ENCODE data around the gene CHFR.
"Not testable (repeated sequence)": the region's sequence is repeated elsewhere in the genome, so short reads cannot be mapped to it uniquely, and the experiment has no call there.

CHFR gene

DNA sequence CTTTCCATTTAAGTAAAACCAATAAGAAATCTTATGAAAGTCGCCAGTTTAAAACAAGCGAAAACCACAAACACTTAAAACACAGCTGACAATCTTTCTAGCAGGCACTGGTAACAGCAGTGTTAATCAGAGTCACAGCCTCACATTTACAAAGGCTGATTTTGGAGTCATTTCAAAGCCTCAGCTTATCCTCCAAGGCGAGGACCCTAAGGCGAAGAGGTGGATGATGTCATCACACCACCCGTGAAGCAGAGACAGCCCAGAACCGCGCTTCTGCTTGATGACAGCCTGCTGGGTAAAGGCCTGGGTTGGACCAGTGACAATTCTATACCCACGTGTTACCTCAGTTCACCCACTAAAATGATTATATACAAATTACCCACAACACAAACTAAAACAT is 68.8 kb downstream of the CHFR start:
- no peak overlapping the region for H3K4me3 Mint-ChIP-seq
- H3K4me1 Mint-ChIP-seq (ENCODE audit: low read depth), result peaks cover 6% of the 10 kb centered on the region
- H3K36me3 Mint-ChIP-seq, result peaks cover 2% of the 10 kb centered on the region
- H3K27me3 Mint-ChIP-seq, result no peaks in the 10 kb centered on the region
- no peak overlapping the region for H3K27ac Mint-ChIP-seq
- no peaks in the 10 kb centered on the region for H3K9me3 Mint-ChIP-seq (ENCODE audit: low read depth)

GRCh38 chr12:132814232-132814631 is 73.2 kb downstream of the CHFR start:
- no peaks in the 10 kb centered on the region for H3K9me3 Mint-ChIP-seq (ENCODE audit: low read depth)
- no peak overlapping the region for H3K27ac Mint-ChIP-seq
- H3K4me1 Mint-ChIP-seq (ENCODE audit: low read depth), result peaks cover 23% of the 10 kb centered on the region
- H3K36me3 Mint-ChIP-seq, result peaks cover 12% of the 10 kb centered on the region
- no peak overlapping the region for H3K4me3 Mint-ChIP-seq
- no peaks in the 10 kb centered on the region for H3K27me3 Mint-ChIP-seq

DNA sequence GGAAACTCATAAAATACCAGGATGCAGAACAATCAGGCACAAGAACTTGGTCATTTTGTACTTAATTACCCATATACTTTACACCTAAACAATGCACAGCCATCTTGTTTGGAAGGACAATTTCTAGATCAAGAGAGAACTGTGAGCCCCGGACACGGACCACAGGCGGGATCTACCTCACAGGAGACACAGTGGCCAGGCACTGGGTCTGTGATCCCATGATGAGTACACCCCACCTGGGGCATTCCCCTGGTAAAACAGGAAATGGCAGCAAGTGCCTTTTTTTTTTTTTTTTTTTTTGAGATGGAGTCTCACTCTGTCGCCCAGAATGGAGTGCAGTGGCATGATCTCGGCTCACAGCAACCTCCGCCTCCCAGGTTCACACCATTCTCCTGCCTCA is 74.0 kb downstream of the CHFR start:
- peak overlapping the region; percentile 61 for H3K27ac Mint-ChIP-seq
- H3K9me3 Mint-ChIP-seq (ENCODE audit: low read depth), result no peaks in the 10 kb centered on the region
- peaks cover 12% of the 10 kb centered on the region for H3K36me3 Mint-ChIP-seq
- H3K4me1 Mint-ChIP-seq (ENCODE audit: low read depth), result peaks cover 26% of the 10 kb centered on the region
- H3K27me3 Mint-ChIP-seq, result no peaks in the 10 kb centered on the region
- no peak overlapping the region for H3K4me3 Mint-ChIP-seq

GRCh38 chr12:132812631-132813305 is 74.6 kb downstream of the CHFR start:
- H3K27ac Mint-ChIP-seq, result no peak overlapping the region
- H3K36me3 Mint-ChIP-seq, result peaks cover 10% of the 10 kb centered on the region

GRCh38 chr12:132809391-132809790 is 78.0 kb downstream of the CHFR start:
- H3K27ac Mint-ChIP-seq; H3K9me3 Mint-ChIP-seq (ENCODE audit: low read depth); H3K4me3 Mint-ChIP-seq; H3K27me3 Mint-ChIP-seq: not testable (repeated sequence)
- Mint-ChIP-seq H3K4me1 (ENCODE audit: low read depth) (peaks cover 40% of the 10 kb centered on the region), H3K36me3 (peaks cover 10% of the 10 kb centered on the region)

More at GRCh38 chr12:132812631-132813305, 74.6 kb downstream of the CHFR start:
- Mint-ChIP-seq H3K4me1 (ENCODE audit: low read depth) (peaks cover 25% of the 10 kb centered on the region), H3K4me3 (no peak overlapping the region), H3K27me3 (no peaks in the 10 kb centered on the region), H3K9me3 (ENCODE audit: low read depth) (no peaks in the 10 kb centered on the region)

- Mint-ChIP-seq H3K4me1 (ENCODE audit: low read depth) (peaks cover 30% of the 10 kb centered on the region), H3K9me3 (ENCODE audit: low read depth) (no peaks in the 10 kb centered on the region), H3K4me3 (no peak overlapping the region), H3K27ac (no peak overlapping the region), H3K27me3 (no peaks in the 10 kb centered on the region), H3K36me3 (peaks cover 9% of the 10 kb centered on the region)
Observed at GRCh38 chr12:132807295-132808092, 79.9 kb downstream of the CHFR start.

DNA sequence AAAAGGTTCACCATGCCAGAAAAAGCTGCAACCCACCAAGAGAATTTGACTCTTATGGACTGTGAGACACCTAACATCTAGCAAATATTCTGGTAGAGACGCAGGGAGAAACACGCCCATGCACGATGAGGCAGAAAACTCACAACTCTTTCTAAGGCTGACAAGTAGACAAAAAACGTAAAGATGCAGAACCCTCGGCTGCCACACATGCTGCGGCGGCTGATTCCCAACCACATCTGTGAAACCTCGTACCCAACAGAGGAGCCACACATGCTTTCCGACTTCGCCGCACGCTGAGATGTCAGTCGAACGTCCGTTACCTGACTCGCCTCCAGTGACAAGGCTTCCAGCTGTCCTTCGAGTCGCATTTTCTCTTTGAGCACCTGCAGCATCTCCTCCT is 80.5 kb downstream of the CHFR start:
- Mint-ChIP-seq H3K27ac (no peak overlapping the region), H3K4me3 (no peak overlapping the region), H3K9me3 (ENCODE audit: low read depth) (no peaks in the 10 kb centered on the region), H3K36me3 (peaks cover 6% of the 10 kb centered on the region), H3K27me3 (no peaks in the 10 kb centered on the region), H3K4me1 (ENCODE audit: low read depth) (peaks cover 26% of the 10 kb centered on the region)

GRCh38 chr12:132804426-132804861 is 83.0 kb downstream of the CHFR start:
- Mint-ChIP-seq H3K36me3 (peaks cover 3% of the 10 kb centered on the region), H3K4me3 (no peak overlapping the region), H3K4me1 (ENCODE audit: low read depth) (peaks cover 21% of the 10 kb centered on the region), H3K27ac (no peak overlapping the region), H3K27me3 (no peaks in the 10 kb centered on the region), H3K9me3 (ENCODE audit: low read depth) (no peaks in the 10 kb centered on the region)

DNA sequence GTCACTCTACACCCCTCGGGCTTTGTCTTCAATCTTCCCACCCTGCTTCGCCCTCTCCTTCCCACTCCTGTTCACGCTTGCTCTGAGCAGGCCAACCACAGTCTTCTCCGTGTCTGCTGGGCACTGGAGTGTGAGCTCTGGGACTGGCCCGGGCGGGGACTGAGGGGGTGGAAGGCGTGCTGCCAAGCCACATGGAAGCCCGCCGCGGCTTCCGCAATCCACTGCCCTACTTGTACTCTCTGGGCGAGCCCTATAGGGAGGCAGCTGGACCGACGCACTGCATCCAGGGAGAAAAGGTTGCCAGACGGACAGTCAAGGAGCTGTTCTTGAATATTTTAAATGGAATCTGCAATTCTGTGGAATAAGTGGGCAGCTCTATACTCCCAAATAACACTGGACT is 83.5 kb downstream of the CHFR start:
- peaks cover 3% of the 10 kb centered on the region for H3K36me3 Mint-ChIP-seq
- H3K27me3 Mint-ChIP-seq, result no peaks in the 10 kb centered on the region
- H3K4me1 Mint-ChIP-seq (ENCODE audit: low read depth), result peaks cover 20% of the 10 kb centered on the region
- no peaks in the 10 kb centered on the region for H3K9me3 Mint-ChIP-seq (ENCODE audit: low read depth)
- H3K4me3 Mint-ChIP-seq, result no peak overlapping the region
- H3K27ac Mint-ChIP-seq, result no peak overlapping the region

- H3K4me1 Mint-ChIP-seq (ENCODE audit: low read depth), result peaks cover 15% of the 10 kb centered on the region
Observed at GRCh38 chr12:132803125-132803524, 84.3 kb downstream of the CHFR start.

GRCh38 chr12:132801741-132802140 is 85.7 kb downstream of the CHFR start:
- no peak overlapping the region for H3K27ac Mint-ChIP-seq
- no peak overlapping the region for H3K4me3 Mint-ChIP-seq
- peaks cover 3% of the 10 kb centered on the region for H3K36me3 Mint-ChIP-seq
- H3K27me3 Mint-ChIP-seq, result no peaks in the 10 kb centered on the region
- H3K9me3 Mint-ChIP-seq (ENCODE audit: low read depth), result no peaks in the 10 kb centered on the region
- H3K4me1 Mint-ChIP-seq (ENCODE audit: low read depth), result peaks cover 8% of the 10 kb centered on the region

More at GRCh38 chr12:132803125-132803524, 84.3 kb downstream of the CHFR start:
- no peak overlapping the region for H3K27ac Mint-ChIP-seq
- no peak overlapping the region for H3K4me3 Mint-ChIP-seq
- no peaks in the 10 kb centered on the region for H3K27me3 Mint-ChIP-seq
- peaks cover 3% of the 10 kb centered on the region for H3K36me3 Mint-ChIP-seq
- H3K9me3 Mint-ChIP-seq (ENCODE audit: low read depth), result no peaks in the 10 kb centered on the region

DNA sequence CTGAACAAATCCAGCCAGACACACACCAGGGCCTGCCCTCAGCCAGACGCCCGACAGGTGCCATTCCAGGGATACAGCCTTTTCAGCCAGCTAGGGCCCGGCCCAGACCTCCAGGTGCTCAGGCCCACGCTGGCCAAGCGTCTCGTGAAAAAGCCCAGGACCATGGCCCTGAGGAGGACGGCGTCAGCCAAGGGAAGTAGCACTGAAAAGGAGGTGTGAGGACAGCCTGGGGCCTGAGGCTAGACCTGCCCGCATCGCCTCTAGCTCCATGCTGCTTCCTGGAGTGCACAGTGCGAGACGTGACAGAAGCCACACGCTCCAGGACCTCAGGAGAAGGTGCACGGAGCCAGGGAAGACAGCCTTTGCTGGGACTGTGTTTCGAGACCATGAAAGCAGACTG is 88.6 kb downstream of the CHFR start:
- Mint-ChIP-seq H3K27me3 (no peaks in the 10 kb centered on the region), H3K27ac (no peak overlapping the region), H3K4me3 (no peak overlapping the region), H3K4me1 (ENCODE audit: low read depth) (no peaks in the 10 kb centered on the region), H3K36me3 (peaks cover 3% of the 10 kb centered on the region), H3K9me3 (ENCODE audit: low read depth) (no peaks in the 10 kb centered on the region)

GRCh38 chr12:132797820-132798570 is 89.4 kb downstream of the CHFR start:
- no peaks in the 10 kb centered on the region for H3K27me3 Mint-ChIP-seq

GRCh38 chr12:132795847-132796246 is 91.6 kb downstream of the CHFR start:
- Mint-ChIP-seq H3K4me3 (no peak overlapping the region), H3K4me1 (ENCODE audit: low read depth) (no peaks in the 10 kb centered on the region), H3K27me3 (no peaks in the 10 kb centered on the region), H3K9me3 (ENCODE audit: low read depth) (no peaks in the 10 kb centered on the region), H3K36me3 (no peaks in the 10 kb centered on the region), H3K27ac (no peak overlapping the region)

More at GRCh38 chr12:132797820-132798570, 89.4 kb downstream of the CHFR start:
- no peak overlapping the region for H3K4me3 Mint-ChIP-seq
- peaks cover 3% of the 10 kb centered on the region for H3K36me3 Mint-ChIP-seq
- no peaks in the 10 kb centered on the region for H3K4me1 Mint-ChIP-seq (ENCODE audit: low read depth)
- no peak overlapping the region for H3K27ac Mint-ChIP-seq
- no peaks in the 10 kb centered on the region for H3K9me3 Mint-ChIP-seq (ENCODE audit: low read depth)

GRCh38 chr12:132791940-132792339 is 95.5 kb downstream of the CHFR start:
- H3K4me3 Mint-ChIP-seq; H3K27ac Mint-ChIP-seq; H3K9me3 Mint-ChIP-seq (ENCODE audit: low read depth); H3K27me3 Mint-ChIP-seq; H3K4me1 Mint-ChIP-seq (ENCODE audit: low read depth); H3K36me3 Mint-ChIP-seq: not testable (repeated sequence)
